Activated CD4-positive, alpha-beta T cell treated with anti-CD3 and anti-CD28 coated beads, Interleukin-2, amount 50 U/mL, for 4 hours (primary cell): ENCODE data around the gene PPP1R13B.

ENCODE experiments used
- DNase-seq, 2 experiments: peaks; one replicate each; pipeline ENCODE4 v3.0.0-alpha.2; 2020

PPP1R13B gene

GRCh38 chr14:103880348-103881267, 33.2 kb upstream of the PPP1R13B start:
- no peak for DNase-seq

GRCh38 chr14:103879570-103880347, 32.4 kb upstream of the PPP1R13B start:
- no peak for DNase-seq

- no peak for DNase-seq
Observed at GRCh38 chr14:103879118-103879569, 31.8 kb upstream of the PPP1R13B start.

- DNase-seq = no peak
Observed at GRCh38 chr14:103878180-103878579, 30.8 kb upstream of the PPP1R13B start.

- DNase-seq = no peak
Observed at GRCh38 chr14:103875010-103875409, 27.6 kb upstream of the PPP1R13B start.

- no peak for DNase-seq
Observed at GRCh38 chr14:103872481-103873113, 25.2 kb upstream of the PPP1R13B start.

- DNase-seq = peak; percentile 53 to 56
Observed at GRCh38 chr14:103871596-103872480, 24.5 kb upstream of the PPP1R13B start.

- DNase-seq = no peak
Observed at GRCh38 chr14:103870891-103871595, 23.7 kb upstream of the PPP1R13B start.

GRCh38 chr14:103870144-103870876, 22.9 kb upstream of the PPP1R13B start:
- no peak for DNase-seq

- DNase-seq = no peak
Observed at GRCh38 chr14:103869406-103870143, 22.2 kb upstream of the PPP1R13B start.

GRCh38 chr14:103868242-103868897, 21.0 kb upstream of the PPP1R13B start:
- no peak for DNase-seq

GRCh38 chr14:103867523-103867953, 20.2 kb upstream of the PPP1R13B start:
- no peak for DNase-seq

- no peak for DNase-seq
Observed at GRCh38 chr14:103867020-103867419, 19.6 kb upstream of the PPP1R13B start.

- no peak for DNase-seq
Observed at GRCh38 chr14:103863245-103863644, 15.9 kb upstream of the PPP1R13B start.

GRCh38 chr14:103862393-103862782, 15.0 kb upstream of the PPP1R13B start:
- DNase-seq = no peak

- DNase-seq = no peak
Observed at GRCh38 chr14:103861413-103862392, 14.3 kb upstream of the PPP1R13B start.

- DNase-seq = no peak
Observed at GRCh38 chr14:103859416-103860202, 12.2 kb upstream of the PPP1R13B start.
